Transverse colon (tissue), 3 donors: ENCODE results near the gene MTREX.

ENCODE experiments used
- CTCF ChIP-seq, 5 experiments: fragments of 200-600 bp in 3 of 5; fragments of 450-650 bp in 2 of 5; sonication (generic) in 3 of 5; IDR thresholded peaks; 1 replicate in 2 of 5; 2 replicates in 3 of 5; pipeline ENCODE4 v1.5.1; 2016 to 2017; ENCODE audit warnings: antibody characterized with exemption in 5 of 5, inconsistent platforms in 3 of 5, mild to moderate bottlenecking in 2 of 5, moderate library complexity in 1 of 5
- EP300 ChIP-seq: sonication (generic); formaldehyde crosslinking; IDR thresholded peaks from one replicate; pipeline ENCODE4 v1.6.1; 2017; ENCODE audit warnings: antibody characterized with exemption, low read depth
- POLR2A ChIP-seq: fragments of 450-650 bp; IDR thresholded peaks from one replicate; pipeline ENCODE4 v1.6.1; 2016; ENCODE audit warnings: antibody characterized with exemption, mild to moderate bottlenecking, moderate library complexity

- TF ChIP-seq CTCF (IDR thresholded peaks at IDR 0.05) (no peak), EP300 (no peak), POLR2A (no peak)
Measured at GRCh38 chr5:55411876-55412275, 104.1 kb downstream of the MTREX start.
